ENCODE results near the gene SOCS1. TPM values are rescaled to one million over a fixed set of nuclear protein-coding genes. Genes with fewer than 3 reads are reported as not detected.

SOCS1 gene
- total and polyA plus RNA-seq, 9 of the 15 experiments (the other 6 are each of a cell fraction or from before 2014, with no cell fraction given) = 0.04 to 7.5 (median 2.3) TPM

DNA sequence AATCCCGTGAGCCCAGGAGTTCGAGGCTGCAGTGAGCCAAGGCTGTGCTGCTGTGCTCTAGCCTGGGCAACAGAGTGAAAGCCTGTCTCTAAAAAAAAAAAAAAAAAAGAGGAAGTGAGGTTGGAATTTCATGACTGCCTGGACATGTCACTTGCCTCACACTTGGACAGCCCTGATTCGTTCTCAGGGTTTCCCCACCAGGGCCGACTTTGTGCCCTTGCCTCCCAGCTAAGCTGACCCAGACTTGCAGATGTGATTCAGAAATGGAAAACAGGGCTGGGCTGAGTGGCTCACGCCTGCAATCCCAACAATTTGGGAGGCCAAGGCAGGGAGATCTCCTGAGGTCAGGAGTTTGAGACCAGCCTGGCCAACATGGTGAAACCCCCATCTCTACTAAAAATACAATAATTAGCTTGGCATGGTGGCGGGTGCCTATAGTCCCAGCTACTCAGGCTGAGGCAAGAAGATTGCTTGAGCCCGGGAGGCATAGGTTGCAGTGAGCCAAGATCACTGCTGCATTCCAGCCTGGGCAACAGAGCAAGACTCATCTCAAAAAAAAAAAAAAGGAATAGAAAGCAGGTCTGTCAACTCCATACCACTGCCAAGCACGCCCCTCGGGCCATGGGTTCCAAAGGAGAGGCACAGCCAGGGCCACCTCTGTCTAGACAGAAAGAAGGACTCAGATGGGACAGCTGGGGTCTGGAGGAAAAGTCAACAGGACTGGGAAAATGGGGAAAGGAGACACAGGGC lies 46.9 kb downstream of the SOCS1 start:
- Histone ChIP-seq H3K9ac (ENCODE audit: insufficient read depth in 1 of 2, low read depth in 2 of 2, low read length in 2 of 2) (no peak overlapping the region), H3K4me2 (ENCODE audit: insufficient read depth, low read length) (no peak overlapping the region), H3K9me1 (ENCODE audit: control insufficient read depth, insufficient read depth, low read length) (no peaks in the 10 kb centered on the region), H4K20me1 (replicated peaks; ENCODE audit: control insufficient read depth, insufficient read depth, low read length) (no peaks in the 10 kb centered on the region), H2AFZ (ENCODE audit: low read depth, low read length) (no peak overlapping the region), H3K27me3 (ENCODE audit: control insufficient read depth in 2 of 2, insufficient read depth in 2 of 2, low read length in 2 of 2) (no peaks in the 10 kb centered on the region), H3K79me2 (ENCODE audit: control insufficient read depth, insufficient read depth, low read length) (no peaks in the 10 kb centered on the region), H3K9me3 (replicated peaks; ENCODE audit: control insufficient read depth, insufficient read depth, low read depth, low read length) (peaks cover 13% of the 10 kb centered on the region), H3K27ac (ENCODE audit: extremely low read depth, low read depth, low read length) (no peak overlapping the region), H3K36me3 (ENCODE audit: control insufficient read depth, insufficient read depth, low read length) (no peaks in the 10 kb centered on the region), H3K4me3 (no peak overlapping the region), H3K4me1 (replicated peaks in 1 of 2; ENCODE audit: control insufficient read depth in 2 of 2, insufficient read depth in 2 of 2, low read length in 2 of 2) (peaks cover 10 to 43% of the 10 kb centered on the region in 2 experiments; a peak in 3 of 5 replicates)
- BruUV-seq (replicated peaks) = no TSS peak
- TF ChIP-seq ZNF830 (CRISPR knock-in tag; IDR thresholded peaks at IDR 0.05) (no peak), NRF1 (conservative IDR thresholded peaks at IDR 0.05 in 1 of 2, IDR thresholded peaks at IDR 0.05 in 1 of 2) (0 out of 4 replicates have a peak, but pooled peaks of 1 of the 2 experiments have one; percentile 16), ZNF384 (IDR thresholded peaks at IDR 0.05; ENCODE audit: low read depth, low read length) (peak; percentile 85), BCOR (IDR thresholded peaks at IDR 0.05) (peak; percentile 20; the same call in 1 of the 2 replicates), ZNF146 (CRISPR knock-in tag; IDR thresholded peaks at IDR 0.05; ENCODE audit: unreplicated experiment) (no peak), SPI1 (IDR thresholded peaks at IDR 0.05; ENCODE audit: borderline replicate concordance, low read depth, low read length) (peak; percentile 99)
- TF ChIP-seq, protein P1, sequence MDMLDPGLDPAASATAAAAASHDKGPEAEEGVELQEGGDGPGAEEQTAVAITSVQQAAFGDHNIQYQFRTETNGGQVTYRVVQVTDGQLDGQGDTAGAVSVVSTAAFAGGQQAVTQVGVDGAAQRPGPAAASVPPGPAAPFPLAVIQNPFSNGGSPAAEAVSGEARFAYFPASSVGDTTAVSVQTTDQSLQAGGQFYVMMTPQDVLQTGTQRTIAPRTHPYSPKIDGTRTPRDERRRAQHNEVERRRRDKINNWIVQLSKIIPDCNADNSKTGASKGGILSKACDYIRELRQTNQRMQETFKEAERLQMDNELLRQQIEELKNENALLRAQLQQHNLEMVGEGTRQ (CRISPR knock-in tag; IDR thresholded peaks at IDR 0.05) = no peak
- TF ChIP-seq, protein P2, sequence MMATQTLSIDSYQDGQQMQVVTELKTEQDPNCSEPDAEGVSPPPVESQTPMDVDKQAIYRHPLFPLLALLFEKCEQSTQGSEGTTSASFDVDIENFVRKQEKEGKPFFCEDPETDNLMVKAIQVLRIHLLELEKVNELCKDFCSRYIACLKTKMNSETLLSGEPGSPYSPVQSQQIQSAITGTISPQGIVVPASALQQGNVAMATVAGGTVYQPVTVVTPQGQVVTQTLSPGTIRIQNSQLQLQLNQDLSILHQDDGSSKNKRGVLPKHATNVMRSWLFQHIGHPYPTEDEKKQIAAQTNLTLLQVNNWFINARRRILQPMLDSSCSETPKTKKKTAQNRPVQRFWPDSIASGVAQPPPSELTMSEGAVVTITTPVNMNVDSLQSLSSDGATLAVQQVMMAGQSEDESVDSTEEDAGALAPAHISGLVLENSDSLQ (IDR thresholded peaks at IDR 0.05) = 0 out of 2 replicates have a peak, but pooled peaks have one; percentile 12
- CTCF ChIA-PET (ENCODE audit: low intra/inter-chr PET ratio) = no interaction called here
- in situ Hi-C loops (cut with MboI) (no loop called here), intact Hi-C loops (cut with micrococcal nuclease) (loop anchor here (10.0 kb wide), 1 partner anchor 46 kb away; the partner anchor contains the start of gene SOCS1)
- POLR2A ChIA-PET = interaction anchor here (0.7 to 1.1 kb wide), 2 partner anchors 15 to 581 kb away, joined by 3 read pairs; no protein-coding TSS in a partner anchor
- ATAC-seq (no peak), FAIRE-seq (no peak), DNase-seq (ENCODE audit: extremely low read depth in 1 of 4, low spot score in 3 of 4) (no peak)
- WGBS (ENCODE audit: insufficient coverage, low coverage, missing lambda C conversion rate) = 47% methylated on average over 7 of the region's 9 CpGs

Measured in K562 (cell line).